Parathyroid adenoma (tissue), 2 donors: ENCODE data around the gene ACSL1.

Source experiments
- H2AFZ ChIP-seq: fragments of 300-600 bp; sonication (generic); one replicate; pipeline ENCODE4 v1.7.0; 2017; ENCODE audit warnings: antibody characterized with exemption, mild to moderate bottlenecking
- H3K27ac ChIP-seq: fragments of 300-600 bp; sonication (generic); one replicate; pipeline ENCODE4 v1.7.0; 2017
- H3K27me3 ChIP-seq: fragments of 300-600 bp; sonication (generic); one replicate; pipeline ENCODE4 v1.7.0; 2017; ENCODE audit warnings: low read length; ENCODE audit not compliant: control insufficient read depth, insufficient read depth
- H3K36me3 ChIP-seq: fragments of 300-600 bp; sonication (generic); one replicate; pipeline ENCODE4 v1.7.0; 2017; ENCODE audit warnings: low read length; ENCODE audit not compliant: control insufficient read depth, insufficient read depth
- H3K4me1 ChIP-seq: fragments of 300-600 bp; sonication (generic); one replicate; pipeline ENCODE4 v1.7.0; 2017; ENCODE audit warnings: control low read depth
- H3K4me2 ChIP-seq: fragments of 300-600 bp; sonication (generic); one replicate; pipeline ENCODE4 v1.7.0; 2017; ENCODE audit warnings: low read length
- H3K4me3 ChIP-seq: fragments of 300-600 bp; sonication (generic); one replicate; pipeline ENCODE4 v1.7.0; 2017; ENCODE audit warnings: low read depth, low read length
- H3K79me2 ChIP-seq: fragments of 300-600 bp; sonication (generic); one replicate; pipeline ENCODE4 v1.7.0; 2017; ENCODE audit warnings: control low read depth
- H3K9ac ChIP-seq: fragments of 300-600 bp; sonication (generic); one replicate; pipeline ENCODE4 v1.7.0; 2017; ENCODE audit warnings: mild to moderate bottlenecking
- H3K9me3 ChIP-seq: fragments of 300-600 bp; sonication (generic); one replicate; pipeline ENCODE4 v1.7.0; 2017; ENCODE audit warnings: low read length; ENCODE audit not compliant: control insufficient read depth
- TF ChIP-seq, protein P1 (sequence below): fragments of 300-600 bp; sonication (generic); IDR thresholded peaks from one replicate; pipeline ENCODE4 v1.7.0; 2017; ENCODE audit warnings: antibody characterized with exemption, mild to moderate bottlenecking
- donor health status: primary hyperparathyroidism.

Gene ACSL1

DNA sequence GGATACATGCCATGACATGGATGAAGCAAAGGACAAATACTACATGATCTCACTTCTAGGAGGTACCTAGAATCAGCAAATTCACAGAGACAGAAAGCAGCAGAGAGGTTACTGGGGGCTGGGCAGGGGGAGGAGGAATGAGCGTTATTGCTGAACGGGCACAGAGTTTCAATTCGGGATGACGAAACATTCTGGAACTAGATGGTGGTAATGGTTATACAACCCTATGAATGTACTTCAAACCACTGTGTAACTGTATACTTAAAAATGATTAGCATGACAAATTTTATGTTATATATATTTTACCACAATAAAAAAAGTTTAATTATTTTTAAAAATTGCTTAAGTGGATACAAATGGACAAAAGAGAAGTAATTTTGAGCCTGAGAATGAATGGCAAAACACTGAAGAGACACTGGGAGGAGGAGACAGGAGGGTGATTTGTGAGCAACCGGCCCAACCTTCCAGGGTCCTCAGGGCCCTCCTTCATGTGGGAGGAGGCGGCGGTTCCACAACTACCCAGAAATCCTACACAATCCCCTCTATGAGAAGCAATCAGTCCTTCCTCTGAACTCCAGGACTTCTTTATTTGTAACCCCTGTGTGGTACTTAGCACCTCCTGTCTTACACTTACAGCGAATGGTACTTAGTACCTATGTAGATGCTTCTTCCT lies 14.1 kb downstream of the ACSL1 start:
- TF ChIP-seq, protein P1, sequence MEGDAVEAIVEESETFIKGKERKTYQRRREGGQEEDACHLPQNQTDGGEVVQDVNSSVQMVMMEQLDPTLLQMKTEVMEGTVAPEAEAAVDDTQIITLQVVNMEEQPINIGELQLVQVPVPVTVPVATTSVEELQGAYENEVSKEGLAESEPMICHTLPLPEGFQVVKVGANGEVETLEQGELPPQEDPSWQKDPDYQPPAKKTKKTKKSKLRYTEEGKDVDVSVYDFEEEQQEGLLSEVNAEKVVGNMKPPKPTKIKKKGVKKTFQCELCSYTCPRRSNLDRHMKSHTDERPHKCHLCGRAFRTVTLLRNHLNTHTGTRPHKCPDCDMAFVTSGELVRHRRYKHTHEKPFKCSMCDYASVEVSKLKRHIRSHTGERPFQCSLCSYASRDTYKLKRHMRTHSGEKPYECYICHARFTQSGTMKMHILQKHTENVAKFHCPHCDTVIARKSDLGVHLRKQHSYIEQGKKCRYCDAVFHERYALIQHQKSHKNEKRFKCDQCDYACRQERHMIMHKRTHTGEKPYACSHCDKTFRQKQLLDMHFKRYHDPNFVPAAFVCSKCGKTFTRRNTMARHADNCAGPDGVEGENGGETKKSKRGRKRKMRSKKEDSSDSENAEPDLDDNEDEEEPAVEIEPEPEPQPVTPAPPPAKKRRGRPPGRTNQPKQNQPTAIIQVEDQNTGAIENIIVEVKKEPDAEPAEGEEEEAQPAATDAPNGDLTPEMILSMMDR, result no peak
- no peaks in the 10 kb centered on the region for H3K9me3 ChIP-seq
- no peak overlapping the region for H3K4me3 ChIP-seq
- peaks cover 36% of the 10 kb centered on the region for H3K4me1 ChIP-seq
- no peak overlapping the region for H3K9ac ChIP-seq
- peaks cover 8% of the 10 kb centered on the region for H3K79me2 ChIP-seq
- no peak overlapping the region for H3K4me2 ChIP-seq
- no peak overlapping the region for H2AFZ ChIP-seq
- no peaks in the 10 kb centered on the region for H3K27me3 ChIP-seq
- no peak overlapping the region for H3K27ac ChIP-seq
- H3K36me3 ChIP-seq, result no peaks in the 10 kb centered on the region

DNA sequence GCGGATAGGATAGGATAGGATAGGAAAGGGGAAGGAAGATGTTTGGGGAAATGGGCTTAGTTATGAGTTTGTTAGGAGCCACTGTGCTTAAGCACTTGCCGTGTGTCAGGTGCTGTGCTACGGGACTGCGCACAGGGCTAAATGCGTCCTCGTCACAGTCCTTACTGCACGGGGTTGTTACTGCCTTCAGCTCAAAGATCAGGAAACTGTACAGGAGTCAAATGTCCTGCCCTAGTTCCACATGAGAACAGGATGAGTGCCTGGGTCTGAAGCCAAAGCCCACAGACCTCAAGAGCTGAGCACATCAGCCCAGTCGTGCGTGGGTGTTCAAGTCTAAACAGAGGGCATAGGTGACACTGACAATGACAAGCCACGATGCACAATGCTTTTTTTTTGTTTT lies 15.0 kb downstream of the ACSL1 start:
- H3K9ac ChIP-seq, result no peak overlapping the region
- H2AFZ ChIP-seq, result no peak overlapping the region
- no peak overlapping the region for H3K4me3 ChIP-seq
- peaks cover 8% of the 10 kb centered on the region for H3K79me2 ChIP-seq
- TF ChIP-seq, protein P1, result no peak
- H3K36me3 ChIP-seq, result no peaks in the 10 kb centered on the region
- H3K27me3 ChIP-seq, result no peaks in the 10 kb centered on the region
- no peak overlapping the region for H3K27ac ChIP-seq
- peaks cover 33% of the 10 kb centered on the region for H3K4me1 ChIP-seq
- no peaks in the 10 kb centered on the region for H3K9me3 ChIP-seq
- H3K4me2 ChIP-seq, result no peak overlapping the region

DNA sequence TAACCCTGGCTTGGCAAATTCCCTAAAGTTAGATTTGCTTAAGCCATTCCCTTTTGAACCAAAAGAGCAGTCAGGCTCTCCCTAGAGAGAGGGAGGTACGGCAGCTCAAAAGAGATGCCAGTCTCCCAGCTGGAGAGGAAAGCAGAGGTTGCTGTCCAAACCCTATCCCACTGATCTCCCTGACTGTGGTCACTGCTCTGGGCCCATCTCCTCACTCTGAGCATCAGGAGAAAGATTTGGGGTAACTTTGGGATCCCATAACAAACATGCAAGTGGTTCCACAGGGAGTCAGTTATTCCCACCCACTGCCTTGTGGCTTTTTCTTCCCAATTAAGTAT lies 17.1 kb downstream of the ACSL1 start:
- H2AFZ ChIP-seq, result no peak overlapping the region
- no peaks in the 10 kb centered on the region for H3K27me3 ChIP-seq
- H3K4me3 ChIP-seq, result no peak overlapping the region
- H3K36me3 ChIP-seq, result no peaks in the 10 kb centered on the region
- H3K79me2 ChIP-seq, result peaks cover 8% of the 10 kb centered on the region
- no peak overlapping the region for H3K9ac ChIP-seq
- no peak overlapping the region for H3K4me2 ChIP-seq
- no peak overlapping the region for H3K27ac ChIP-seq
- H3K9me3 ChIP-seq, result no peaks in the 10 kb centered on the region
- H3K4me1 ChIP-seq, result peaks cover 25% of the 10 kb centered on the region
- TF ChIP-seq, protein P1, result no peak

DNA sequence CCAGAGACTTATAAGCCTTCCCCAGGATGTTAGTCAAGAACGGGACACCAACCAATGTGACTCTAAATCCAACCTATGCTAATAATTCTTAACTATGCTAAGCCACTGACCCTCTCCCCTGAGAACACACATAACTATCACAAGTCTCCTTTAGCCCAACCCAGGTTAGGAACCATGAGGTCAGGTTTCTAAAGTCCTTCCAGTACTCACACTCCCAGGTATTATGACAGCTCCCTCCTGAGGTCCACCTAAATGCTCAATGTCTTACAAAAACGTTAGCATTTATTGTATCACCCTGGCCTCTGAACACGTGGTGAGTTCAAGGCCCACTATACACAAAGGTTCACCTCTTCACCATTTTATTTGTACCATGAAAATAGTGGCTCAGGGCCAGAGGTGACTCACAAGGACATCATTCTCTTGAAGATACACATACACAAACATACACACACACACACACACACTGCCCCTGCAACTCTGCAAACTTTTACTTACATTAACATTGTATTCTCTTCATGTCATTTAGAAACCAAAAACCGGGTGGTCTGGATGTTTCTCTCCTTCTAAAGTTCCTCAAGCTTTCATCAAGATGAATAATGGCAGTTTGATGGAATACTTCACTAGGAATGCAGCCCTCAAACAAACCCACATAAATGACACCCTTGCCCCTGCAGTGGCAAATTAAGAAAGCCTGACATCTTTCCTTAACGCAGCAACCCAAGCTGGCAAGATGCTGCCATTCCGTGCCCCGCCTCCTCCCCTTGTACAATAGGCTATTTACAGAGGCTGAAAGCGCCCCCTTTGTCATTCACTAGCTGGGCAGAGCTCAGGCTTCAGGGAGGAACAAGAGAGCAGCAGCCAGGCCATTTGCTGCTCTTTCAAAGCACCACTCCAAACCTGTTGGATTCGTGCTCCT lies 17.7 kb downstream of the ACSL1 start:
- H3K4me2 ChIP-seq, result no peak overlapping the region
- no peaks in the 10 kb centered on the region for H3K9me3 ChIP-seq
- H3K4me1 ChIP-seq, result peaks cover 20% of the 10 kb centered on the region
- TF ChIP-seq, protein P1, result no peak
- no peak overlapping the region for H2AFZ ChIP-seq
- no peaks in the 10 kb centered on the region for H3K27me3 ChIP-seq
- peak overlapping the region; percentile 19 for H3K27ac ChIP-seq
- no peak overlapping the region for H3K4me3 ChIP-seq
- peaks cover 12% of the 10 kb centered on the region for H3K79me2 ChIP-seq
- no peaks in the 10 kb centered on the region for H3K36me3 ChIP-seq
- H3K9ac ChIP-seq, result no peak overlapping the region
